HCT116 (cell line): ENCODE results near the gene ZNF212. TPM values are rescaled to one million over a fixed set of nuclear protein-coding genes. Genes with fewer than 3 reads are reported as not detected.

Source experiments
- ATAC-seq: fragments of 200-7000 bp; cut with Tn5 transposase; 2 replicates; pipeline ENCODE4 v1.9.1; 2020; ENCODE audit warnings: mild to moderate bottlenecking, moderate library complexity
- BruUV-seq: library from RNA; stranded (reverse); fragments of 400-500 nt; replicated peaks from 2 replicates; lab custom pipeline; 2021; lab: Mats Ljungman, UMichigan
- CTCF ChIA-PET: fragments of 300-600 bp; sonication (Branson Sonifier 250); formaldehyde crosslinking; loops from one replicate; lab custom pipeline; 2021; ENCODE audit warnings: antibody characterized with exemption; lab: Charles Lee
- POLR2A ChIA-PET: fragments of 300-600, 350-600 bp; sonication (Branson Sonifier 250); formaldehyde crosslinking; loops from one replicate; lab custom pipeline; 2021; ENCODE audit warnings: antibody characterized with exemption; lab: Charles Lee
- RAD21 ChIA-PET, 2 experiments: fragments of 300-600 bp; sonication (Branson Sonifier 250); formaldehyde crosslinking; loops; one replicate each; lab custom pipeline; 2023; ENCODE audit warnings: low total read pairs in 2 of 2; ENCODE audit not compliant: uncharacterized antibody in 2 of 2, unreplicated experiment in 2 of 2, low non-redundant PET in 1 of 2; lab: Charles Lee
- DNase-seq: peaks from one replicate; pipeline ENCODE4 v3.0.0-alpha.2; 2010; ENCODE audit warnings: low read depth, low spot score
- H2AFZ ChIP-seq: fragments of 200-600 bp; shearing (Covaris generic), sonication (generic); 2 replicates; pipeline ENCODE4 v1.6.1; 2017; ENCODE audit warnings: low read depth, mixed run types, mixed read lengths, antibody characterized with exemption, low read length; ENCODE audit not compliant: poor library complexity, severe bottlenecking
- H3K27ac ChIP-seq: 2 replicates; pipeline ENCODE4 v1.5.1; 2012; ENCODE audit warnings: low read depth, low read length
- H3K27me3 ChIP-seq: fragments of 200-600 bp; sonication (generic); 2 replicates; pipeline ENCODE4 v1.6.1; 2016; ENCODE audit warnings: mixed run types, low read length, mixed read lengths; ENCODE audit not compliant: insufficient read depth
- H3K36me3 ChIP-seq, 2 experiments: fragments of 200-500 bp in 1 of 2; fragments of 200-600 bp in 1 of 2; sonication (Bioruptor generic) in 1 of 2; sonication (generic) in 1 of 2; 2 replicates each; pipeline versions ENCODE4 v1.5.1 to v1.6.1; 2014 to 2016; ENCODE audit warnings: low read length in 2 of 2, inconsistent platforms in 1 of 2, mixed read lengths in 1 of 2, mixed run types in 1 of 2; ENCODE audit not compliant: insufficient read depth in 2 of 2, control insufficient read depth in 1 of 2
- H3K4me1 ChIP-seq, 2 experiments: fragments of 200-600 bp in 1 of 2; sonication (generic) in 1 of 2; 2 replicates each; pipeline versions ENCODE4 v1.5.1 to v1.6.1; 2012 to 2017; ENCODE audit warnings: low read length in 2 of 2, inconsistent platforms in 1 of 2, mild to moderate bottlenecking in 1 of 2, mixed read lengths in 1 of 2, mixed run types in 1 of 2, moderate library complexity in 1 of 2; ENCODE audit not compliant: insufficient read depth in 2 of 2, control insufficient read depth in 1 of 2
- H3K4me2 ChIP-seq: fragments of 200-600 bp; sonication (generic); 2 replicates; pipeline ENCODE4 v1.6.1; 2017; ENCODE audit warnings: mixed run types, low read length, mixed read lengths
- H3K4me3 ChIP-seq, 2 experiments: fragments of 200-600 bp in 1 of 2; sonication (generic) in 1 of 2; replicated peaks in 1 of 2; 2 replicates each; pipeline ENCODE4 v1.5.1; 2011 to 2016; ENCODE audit warnings: low read length in 2 of 2, control low read depth in 1 of 2, low read depth in 1 of 2, mild to moderate bottlenecking in 1 of 2, mixed read lengths in 1 of 2, mixed run types in 1 of 2
- H3K79me2 ChIP-seq: fragments of 200-600 bp; sonication (generic); 2 replicates; pipeline ENCODE4 v1.6.1; 2017; ENCODE audit warnings: mild to moderate bottlenecking, mixed run types, low read length, moderate library complexity, mixed read lengths; ENCODE audit not compliant: insufficient read depth
- H3K9ac ChIP-seq: fragments of 200-600 bp; sonication (generic); 2 replicates; pipeline ENCODE4 v1.6.1; 2016; ENCODE audit warnings: low read length, mixed read lengths
- H3K9me2 ChIP-seq: fragments of 200-600 bp; sonication (generic), shearing (Covaris generic); 2 replicates; pipeline ENCODE4 v1.6.1; 2017; ENCODE audit warnings: mixed run types, mild to moderate bottlenecking, moderate library complexity; ENCODE audit not compliant: insufficient read depth
- H3K9me3 ChIP-seq, 2 experiments: fragments of 200-500 bp in 1 of 2; fragments of 200-600 bp in 1 of 2; sonication (Bioruptor generic) in 1 of 2; sonication (generic) in 1 of 2; 2 replicates each; pipeline ENCODE4 v1.6.1; 2014 to 2017; ENCODE audit warnings: low read length in 2 of 2, mixed read lengths in 2 of 2, inconsistent platforms in 1 of 2, low read depth in 1 of 2, mild to moderate bottlenecking in 1 of 2, mixed run types in 1 of 2, moderate library complexity in 1 of 2; ENCODE audit not compliant: control insufficient read depth in 1 of 2, insufficient read depth in 1 of 2
- H4K20me1 ChIP-seq: fragments of 200-600 bp; sonication (generic), shearing (Covaris generic); 2 replicates; pipeline ENCODE4 v1.6.1; 2017; ENCODE audit warnings: mixed run types, mild to moderate bottlenecking, moderate library complexity; ENCODE audit not compliant: insufficient read depth
- CEBPB ChIP-seq: IDR thresholded peaks from 2 replicates; pipeline ENCODE4 v1.6.1; 2012; ENCODE audit warnings: low read depth
- EGR1 ChIP-seq: IDR thresholded peaks from 2 replicates; pipeline ENCODE4 v1.6.1; 2012; ENCODE audit warnings: low read depth
- EZH2phosphoT487 ChIP-seq: fragments of 200-600 bp; IDR thresholded peaks from 2 replicates; pipeline ENCODE4 v1.6.1; 2018; ENCODE audit warnings: antibody characterized with exemption, borderline replicate concordance
- POLR2A ChIP-seq: IDR thresholded peaks from 2 replicates; pipeline ENCODE4 v1.7.0; 2011; ENCODE audit warnings: borderline replicate concordance; ENCODE audit not compliant: insufficient read depth, insufficient read length; ENCODE audit errors: extremely low read depth
- POLR2AphosphoS5 ChIP-seq: IDR thresholded peaks from 2 replicates; pipeline ENCODE4 v1.6.1; 2011; ENCODE audit warnings: mild to moderate bottlenecking, low read depth, low read length, moderate library complexity
- TCF7L2 ChIP-seq: IDR thresholded peaks from 2 replicates; pipeline ENCODE4 v1.7.0; 2011; ENCODE audit warnings: borderline replicate concordance, inconsistent platforms; ENCODE audit not compliant: insufficient read depth, insufficient read length; ENCODE audit errors: extremely low read depth
- YY1 ChIP-seq: IDR thresholded peaks from 2 replicates; pipeline ENCODE4 v1.6.1; 2011; ENCODE audit warnings: low read length, low read depth, moderate library complexity, mild to moderate bottlenecking; ENCODE audit not compliant: insufficient replicate concordance; ENCODE audit errors: extremely low read depth
- ZFX ChIP-seq: fragments of 450-650 bp; IDR thresholded peaks from 2 replicates; pipeline ENCODE4 v1.6.1; 2017
- ZNF274 ChIP-seq: fragments of 200-500 bp; sonication (Bioruptor generic); IDR thresholded peaks from 2 replicates; pipeline ENCODE4 v1.6.1; 2014; ENCODE audit warnings: mild to moderate bottlenecking, low read depth, low read length, inconsistent platforms
- intact Hi-C: fragments of 100-400 bp; cut with micrococcal nuclease; formaldehyde crosslinking; loops from 2 replicates; pipeline ENCODE4 v1.10.0; 2022
- total RNA-seq: library from RNA; stranded (reverse); gene quantifications from one replicate; pipeline ENCODE4 v1.2.1, GENCODE V29; 2021; ENCODE audit not compliant: unreplicated experiment
- TF ChIP-seq, protein P1 (sequence below): IDR thresholded peaks from 2 replicates; pipeline ENCODE4 v1.6.1; 2011; ENCODE audit warnings: mild to moderate bottlenecking, low read length, moderate library complexity; ENCODE audit not compliant: insufficient replicate concordance; ENCODE audit errors: extremely low read depth
- TF ChIP-seq, protein P2 (sequence below), 3 experiments: fragments of 200-600 bp in 1 of 3; sonication (generic) in 1 of 3; IDR thresholded peaks in 2 of 3; conservative IDR thresholded peaks in 1 of 3; 2 replicates each; pipeline ENCODE4 v1.5.1; 2012 to 2017; ENCODE audit warnings: low read depth in 2 of 3, low read length in 2 of 3, antibody characterized with exemption in 1 of 3, borderline replicate concordance in 1 of 3, control low read depth in 1 of 3, mild to moderate bottlenecking in 1 of 3, mixed read lengths in 1 of 3, mixed run types in 1 of 3, moderate library complexity in 1 of 3; ENCODE audit not compliant: insufficient read depth in 1 of 3
- TF ChIP-seq, protein P3 (sequence below): IDR thresholded peaks from 2 replicates; pipeline ENCODE4 v1.6.1; 2012

The ZNF212 gene
- total RNA-seq, 1 experiment from 2014 or later = 13.7 TPM

DNA sequence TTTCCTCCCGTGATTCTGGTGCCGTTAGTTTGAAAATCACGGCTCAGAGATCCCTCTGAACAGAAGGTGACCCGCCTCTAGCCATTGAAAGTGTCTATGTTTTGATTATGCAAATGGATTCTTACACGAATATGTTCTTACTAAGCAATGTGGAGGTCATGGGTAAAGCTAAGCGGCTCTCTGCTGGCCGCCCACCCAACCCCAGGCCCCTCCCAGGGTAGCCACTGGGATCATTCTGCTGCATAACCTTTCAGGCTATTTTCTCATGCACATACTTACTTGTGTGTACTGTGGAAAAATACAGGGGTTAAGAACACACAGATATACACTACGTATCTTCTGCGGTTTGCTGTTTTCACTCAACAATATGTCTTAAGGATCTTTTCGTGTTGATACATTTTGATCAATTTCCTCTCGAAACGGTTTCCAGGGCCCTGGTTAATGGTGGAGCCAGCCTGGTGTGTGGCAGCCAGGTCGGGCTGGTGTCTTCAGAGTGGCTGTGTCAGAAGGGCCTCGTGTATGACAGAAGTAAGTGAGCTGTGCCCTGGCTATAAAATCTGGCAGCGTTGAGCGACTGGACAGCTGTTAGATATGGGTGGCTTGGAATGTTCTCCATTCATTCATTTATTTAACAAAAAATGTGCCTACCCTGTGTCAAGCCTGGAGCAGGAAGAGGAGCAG, 52.5 kb downstream of the ZNF212 start:
- Histone ChIP-seq H3K9me3 (no peaks in the 10 kb centered on the region), H3K27ac (no peak overlapping the region), H4K20me1 (no peaks in the 10 kb centered on the region), H3K9me2 (no peaks in the 10 kb centered on the region), H3K4me2 (no peak overlapping the region), H3K79me2 (no peaks in the 10 kb centered on the region), H3K4me3 (no peak overlapping the region), H2AFZ (no peak overlapping the region), H3K9ac (no peak overlapping the region), H3K4me1 (no peaks in the 10 kb centered on the region), H3K36me3 (no peaks in the 10 kb centered on the region; a peak in 1 of 4 replicates), H3K27me3 (no peaks in the 10 kb centered on the region)
- intact Hi-C loops = no loop called here
- RAD21 ChIA-PET = no interaction called here
- ATAC-seq (no peak), DNase-seq (no peak)
- POLR2A ChIA-PET = no interaction called here
- TF ChIP-seq, protein P1, sequence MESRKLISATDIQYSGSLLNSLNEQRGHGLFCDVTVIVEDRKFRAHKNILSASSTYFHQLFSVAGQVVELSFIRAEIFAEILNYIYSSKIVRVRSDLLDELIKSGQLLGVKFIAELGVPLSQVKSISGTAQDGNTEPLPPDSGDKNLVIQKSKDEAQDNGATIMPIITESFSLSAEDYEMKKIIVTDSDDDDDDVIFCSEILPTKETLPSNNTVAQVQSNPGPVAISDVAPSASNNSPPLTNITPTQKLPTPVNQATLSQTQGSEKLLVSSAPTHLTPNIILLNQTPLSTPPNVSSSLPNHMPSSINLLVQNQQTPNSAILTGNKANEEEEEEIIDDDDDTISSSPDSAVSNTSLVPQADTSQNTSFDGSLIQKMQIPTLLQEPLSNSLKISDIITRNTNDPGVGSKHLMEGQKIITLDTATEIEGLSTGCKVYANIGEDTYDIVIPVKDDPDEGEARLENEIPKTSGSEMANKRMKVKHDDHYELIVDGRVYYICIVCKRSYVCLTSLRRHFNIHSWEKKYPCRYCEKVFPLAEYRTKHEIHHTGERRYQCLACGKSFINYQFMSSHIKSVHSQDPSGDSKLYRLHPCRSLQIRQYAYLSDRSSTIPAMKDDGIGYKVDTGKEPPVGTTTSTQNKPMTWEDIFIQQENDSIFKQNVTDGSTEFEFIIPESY = no peak
- TF ChIP-seq CEBPB (no peak), ZFX (no peak), ZNF274 (no peak), YY1 (no peak), EGR1 (no peak), POLR2AphosphoS5 (no peak), POLR2A (no peak), TCF7L2 (no peak), EZH2phosphoT487 (no peak)
- TF ChIP-seq, protein P2, sequence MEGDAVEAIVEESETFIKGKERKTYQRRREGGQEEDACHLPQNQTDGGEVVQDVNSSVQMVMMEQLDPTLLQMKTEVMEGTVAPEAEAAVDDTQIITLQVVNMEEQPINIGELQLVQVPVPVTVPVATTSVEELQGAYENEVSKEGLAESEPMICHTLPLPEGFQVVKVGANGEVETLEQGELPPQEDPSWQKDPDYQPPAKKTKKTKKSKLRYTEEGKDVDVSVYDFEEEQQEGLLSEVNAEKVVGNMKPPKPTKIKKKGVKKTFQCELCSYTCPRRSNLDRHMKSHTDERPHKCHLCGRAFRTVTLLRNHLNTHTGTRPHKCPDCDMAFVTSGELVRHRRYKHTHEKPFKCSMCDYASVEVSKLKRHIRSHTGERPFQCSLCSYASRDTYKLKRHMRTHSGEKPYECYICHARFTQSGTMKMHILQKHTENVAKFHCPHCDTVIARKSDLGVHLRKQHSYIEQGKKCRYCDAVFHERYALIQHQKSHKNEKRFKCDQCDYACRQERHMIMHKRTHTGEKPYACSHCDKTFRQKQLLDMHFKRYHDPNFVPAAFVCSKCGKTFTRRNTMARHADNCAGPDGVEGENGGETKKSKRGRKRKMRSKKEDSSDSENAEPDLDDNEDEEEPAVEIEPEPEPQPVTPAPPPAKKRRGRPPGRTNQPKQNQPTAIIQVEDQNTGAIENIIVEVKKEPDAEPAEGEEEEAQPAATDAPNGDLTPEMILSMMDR (IDR thresholded peaks at IDR 0.05 in 2 of 3, conservative IDR thresholded peaks at IDR 0.05 in 1 of 3; ENCODE audit: borderline replicate concordance in 1 of 3, insufficient read depth in 1 of 3, low read depth in 2 of 3, low read length in 2 of 3) = no peak
- TF ChIP-seq, protein P3, sequence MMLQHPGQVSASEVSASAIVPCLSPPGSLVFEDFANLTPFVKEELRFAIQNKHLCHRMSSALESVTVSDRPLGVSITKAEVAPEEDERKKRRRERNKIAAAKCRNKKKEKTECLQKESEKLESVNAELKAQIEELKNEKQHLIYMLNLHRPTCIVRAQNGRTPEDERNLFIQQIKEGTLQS = no peak
- no TSS peak for BruUV-seq
- CTCF ChIA-PET = interaction anchor here (2.3 kb wide), 1 partner anchor 18 kb away, joined by 6 read pairs; no protein-coding TSS in a partner anchor
